Adrenal gland (tissue), 5 donors: Measurements from ENCODE around the gene STEAP3.

Experiments used
- POLR2A ChIP-seq, 2 donors: fragments of 450-650 bp; IDR thresholded peaks; one replicate each; pipeline ENCODE4 v1.6.1; 2017; ENCODE audit warnings: antibody characterized with exemption in 2 of 2, mild to moderate bottlenecking in 2 of 2, moderate library complexity in 1 of 2
- TF ChIP-seq, protein P1 (sequence below), 6 experiments: fragments of 450-650 bp in 4 of 6; fragments of 200-600 bp in 2 of 6; sonication (generic) in 1 of 6; IDR thresholded peaks; 1 replicate in 5 of 6; 2 replicates in 1 of 6; pipeline versions ENCODE4 v1.5.1 to v1.8.0; 2016 to 2021; ENCODE audit warnings: antibody characterized with exemption in 6 of 6, mild to moderate bottlenecking in 2 of 6, moderate library complexity in 1 of 6
- donor health status: DM: no; HTN: no; CAD: no.

DNA sequence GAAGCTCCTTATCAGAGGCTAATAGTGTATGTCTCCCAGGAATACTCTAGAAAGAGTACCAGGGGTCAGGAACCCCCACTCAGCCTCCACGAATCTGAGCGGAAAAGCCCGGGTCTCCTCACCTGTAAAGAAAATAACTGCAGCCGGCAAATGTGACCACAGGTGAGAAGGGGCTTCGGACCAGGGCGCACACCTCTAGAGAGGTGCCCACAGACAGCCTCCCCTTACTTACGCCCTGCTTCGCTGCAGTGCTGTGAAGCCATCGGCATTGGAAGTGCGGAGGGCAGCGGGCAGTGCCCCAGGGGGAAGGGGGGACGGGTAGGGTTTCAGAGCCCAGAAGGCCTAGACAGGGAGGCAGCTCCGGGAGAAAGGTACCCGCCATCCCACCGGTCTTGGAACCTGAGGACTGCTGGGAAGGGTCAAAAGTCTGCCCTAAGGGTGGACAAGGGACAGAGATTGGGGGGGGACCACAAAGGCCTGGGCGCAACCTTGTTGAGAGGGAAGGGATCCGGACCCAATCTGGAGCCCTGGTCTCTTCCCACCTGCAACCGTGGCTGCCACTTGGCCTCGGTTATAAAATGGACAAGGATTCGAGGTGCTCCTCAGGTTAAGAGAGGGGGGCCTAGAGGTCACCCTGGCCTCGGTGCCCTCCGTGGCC lies 642 bp upstream of the STEAP3 start:
- TF ChIP-seq POLR2A (IDR thresholded peaks at IDR 0.05), result no peak
- TF ChIP-seq, protein P1, sequence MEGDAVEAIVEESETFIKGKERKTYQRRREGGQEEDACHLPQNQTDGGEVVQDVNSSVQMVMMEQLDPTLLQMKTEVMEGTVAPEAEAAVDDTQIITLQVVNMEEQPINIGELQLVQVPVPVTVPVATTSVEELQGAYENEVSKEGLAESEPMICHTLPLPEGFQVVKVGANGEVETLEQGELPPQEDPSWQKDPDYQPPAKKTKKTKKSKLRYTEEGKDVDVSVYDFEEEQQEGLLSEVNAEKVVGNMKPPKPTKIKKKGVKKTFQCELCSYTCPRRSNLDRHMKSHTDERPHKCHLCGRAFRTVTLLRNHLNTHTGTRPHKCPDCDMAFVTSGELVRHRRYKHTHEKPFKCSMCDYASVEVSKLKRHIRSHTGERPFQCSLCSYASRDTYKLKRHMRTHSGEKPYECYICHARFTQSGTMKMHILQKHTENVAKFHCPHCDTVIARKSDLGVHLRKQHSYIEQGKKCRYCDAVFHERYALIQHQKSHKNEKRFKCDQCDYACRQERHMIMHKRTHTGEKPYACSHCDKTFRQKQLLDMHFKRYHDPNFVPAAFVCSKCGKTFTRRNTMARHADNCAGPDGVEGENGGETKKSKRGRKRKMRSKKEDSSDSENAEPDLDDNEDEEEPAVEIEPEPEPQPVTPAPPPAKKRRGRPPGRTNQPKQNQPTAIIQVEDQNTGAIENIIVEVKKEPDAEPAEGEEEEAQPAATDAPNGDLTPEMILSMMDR (IDR thresholded peaks at IDR 0.05), result no peak
